ENCODE data around the gene ANXA5.
"Not testable (repeated sequence)": the region's sequence is repeated elsewhere in the genome, so short reads cannot be mapped to it uniquely, and the experiment has no call there.

The ANXA5 gene

GRCh38 chr4:121696581-121697461 lies at the start of gene ANXA5:
Gene ANXA5, minus strand, starts transcription at chr4:121696980. Its CDS starts 391 bp downstream, at chr4:121696589.
- DNase-seq, result peak; percentile 61 to 74

- DNase-seq, result no peak
Observed at GRCh38 chr4:121742794-121743193, 46.0 kb upstream of the ANXA5 start.

GRCh38 chr4:121741751-121742150 lies 45.0 kb upstream of the ANXA5 start:
- DNase-seq, result no peak

GRCh38 chr4:121740796-121741409 lies 44.1 kb upstream of the ANXA5 start:
- no peak for DNase-seq

GRCh38 chr4:121739575-121739974 lies 42.8 kb upstream of the ANXA5 start:
- DNase-seq, result no peak

- DNase-seq, result no peak
Observed at GRCh38 chr4:121738780-121739535, 42.2 kb upstream of the ANXA5 start.

GRCh38 chr4:121737846-121738554 lies 41.2 kb upstream of the ANXA5 start:
- DNase-seq, result no peak

- peak; percentile 19 to 44 for DNase-seq
Observed at GRCh38 chr4:121736735-121737351, 40.1 kb upstream of the ANXA5 start.

- no peak for DNase-seq
Observed at GRCh38 chr4:121734571-121734970, 37.8 kb upstream of the ANXA5 start.

GRCh38 chr4:121733942-121734341 lies 37.2 kb upstream of the ANXA5 start:
- DNase-seq, result no peak

- not testable (repeated sequence) for DNase-seq
Observed at GRCh38 chr4:121729753-121730152, 33.0 kb upstream of the ANXA5 start.

- no peak for DNase-seq
Observed at GRCh38 chr4:121728798-121729226, 32.0 kb upstream of the ANXA5 start.

GRCh38 chr4:121728066-121728465 lies 31.3 kb upstream of the ANXA5 start:
- no peak for DNase-seq

- DNase-seq, result no peak
Observed at GRCh38 chr4:121726642-121727268, 30.0 kb upstream of the ANXA5 start.

- DNase-seq, result no peak
Observed at GRCh38 chr4:121724671-121725070, 27.9 kb upstream of the ANXA5 start.

- no peak for DNase-seq
Observed at GRCh38 chr4:121721700-121722099, 24.9 kb upstream of the ANXA5 start.

- DNase-seq, result no peak
Observed at GRCh38 chr4:121720109-121720508, 23.3 kb upstream of the ANXA5 start.

- DNase-seq, result no peak
Observed at GRCh38 chr4:121717680-121718237, 21.0 kb upstream of the ANXA5 start.

- DNase-seq, result no peak
Observed at GRCh38 chr4:121714548-121714947, 17.8 kb upstream of the ANXA5 start.

- no peak for DNase-seq
Observed at GRCh38 chr4:121712783-121713182, 16.0 kb upstream of the ANXA5 start.

- DNase-seq, result no peak
Observed at GRCh38 chr4:121712001-121712651, 15.3 kb upstream of the ANXA5 start.

Data from NCI-H1930 (cell line).